Common myeloid progenitor, CD34-positive (primary cell): Measurements from ENCODE around the gene SH2D3A.

ENCODE experiments used
- CTCF ChIA-PET: fragments of 350-600 bp; sonication (Branson Sonifier 250); formaldehyde crosslinking; loops from one replicate; lab custom pipeline; 2021; ENCODE audit warnings: antibody characterized with exemption; lab: Charles Lee
- POLR2A ChIA-PET: fragments of 350-600 bp; sonication (Branson Sonifier 250); formaldehyde crosslinking; loops from one replicate; lab custom pipeline; 2021; ENCODE audit warnings: antibody characterized with exemption; lab: Charles Lee
- DNase-seq, 3 donors: peaks; one replicate each; pipeline versions ENCODE4 v3.0.0 to v3.0.0-alpha.2; 2013
- H3K27ac ChIP-seq, 2 experiments: 1 replicate in 1 of 2; 2 replicates in 1 of 2; pipeline ENCODE4 v1.7.0; 2013; ENCODE audit warnings: inconsistent platforms in 2 of 2, low read length in 2 of 2, mild to moderate bottlenecking in 2 of 2, low read depth in 1 of 2, moderate library complexity in 1 of 2; ENCODE audit not compliant: severe bottlenecking in 2 of 2, insufficient read depth in 1 of 2, poor library complexity in 1 of 2
- H3K27me3 ChIP-seq, 5 experiments: replicated peaks in 2 of 5; 1 replicate in 3 of 5; 2 replicates in 2 of 5; pipeline versions ENCODE4 v1.6.1 to v1.7.0; 2013; ENCODE audit warnings: low read length in 4 of 5, mild to moderate bottlenecking in 2 of 5, moderate library complexity in 2 of 5, inconsistent platforms in 1 of 5; ENCODE audit not compliant: insufficient read depth in 5 of 5, control insufficient read depth in 4 of 5
- H3K36me3 ChIP-seq, 4 experiments: 1 replicate in 2 of 4; 2 replicates in 2 of 4; pipeline versions ENCODE4 v1.6.1 to v1.7.0; 2013; ENCODE audit warnings: low read length in 3 of 4, control low read depth in 1 of 4, mild to moderate bottlenecking in 1 of 4; ENCODE audit not compliant: control insufficient read depth in 4 of 4, insufficient read depth in 4 of 4
- H3K4me1 ChIP-seq, 4 experiments: 1 replicate in 3 of 4; 2 replicates in 1 of 4; pipeline versions ENCODE4 v1.6.1 to v1.7.1; 2013; ENCODE audit warnings: low read length in 3 of 4, mild to moderate bottlenecking in 3 of 4, control low read depth in 1 of 4, inconsistent platforms in 1 of 4, moderate library complexity in 1 of 4; ENCODE audit not compliant: control insufficient read depth in 4 of 4, insufficient read depth in 4 of 4; ENCODE audit errors: control extremely low read depth in 1 of 4
- H3K4me3 ChIP-seq, 7 experiments: 1 replicate in 4 of 7; 2 replicates in 3 of 7; pipeline versions ENCODE4 v1.5.1 to v1.7.0; 2013; ENCODE audit warnings: mild to moderate bottlenecking in 7 of 7, low read length in 6 of 7, moderate library complexity in 6 of 7, inconsistent platforms in 2 of 7, low read depth in 2 of 7, control low read depth in 1 of 7; ENCODE audit not compliant: insufficient read depth in 4 of 7, control insufficient read depth in 1 of 7; ENCODE audit errors: extremely low read depth in 1 of 7
- H3K9me3 ChIP-seq, 5 experiments: 1 replicate in 4 of 5; 2 replicates in 1 of 5; pipeline versions ENCODE4 v1.6.1 to v1.7.1; 2013; ENCODE audit warnings: low read length in 4 of 5, mild to moderate bottlenecking in 2 of 5, inconsistent platforms in 1 of 5, low read depth in 1 of 5, moderate library complexity in 1 of 5; ENCODE audit not compliant: control insufficient read depth in 4 of 5, insufficient read depth in 2 of 5; ENCODE audit errors: control extremely low read depth in 1 of 5
- WGBS: methylation state at CpG from one replicate; pipeline ENCODE4 v1.1.5; 2013; ENCODE audit not compliant: insufficient coverage; 5-methylcytosine and 5-hydroxymethylcytosine counted together

The SH2D3A gene

DNA sequence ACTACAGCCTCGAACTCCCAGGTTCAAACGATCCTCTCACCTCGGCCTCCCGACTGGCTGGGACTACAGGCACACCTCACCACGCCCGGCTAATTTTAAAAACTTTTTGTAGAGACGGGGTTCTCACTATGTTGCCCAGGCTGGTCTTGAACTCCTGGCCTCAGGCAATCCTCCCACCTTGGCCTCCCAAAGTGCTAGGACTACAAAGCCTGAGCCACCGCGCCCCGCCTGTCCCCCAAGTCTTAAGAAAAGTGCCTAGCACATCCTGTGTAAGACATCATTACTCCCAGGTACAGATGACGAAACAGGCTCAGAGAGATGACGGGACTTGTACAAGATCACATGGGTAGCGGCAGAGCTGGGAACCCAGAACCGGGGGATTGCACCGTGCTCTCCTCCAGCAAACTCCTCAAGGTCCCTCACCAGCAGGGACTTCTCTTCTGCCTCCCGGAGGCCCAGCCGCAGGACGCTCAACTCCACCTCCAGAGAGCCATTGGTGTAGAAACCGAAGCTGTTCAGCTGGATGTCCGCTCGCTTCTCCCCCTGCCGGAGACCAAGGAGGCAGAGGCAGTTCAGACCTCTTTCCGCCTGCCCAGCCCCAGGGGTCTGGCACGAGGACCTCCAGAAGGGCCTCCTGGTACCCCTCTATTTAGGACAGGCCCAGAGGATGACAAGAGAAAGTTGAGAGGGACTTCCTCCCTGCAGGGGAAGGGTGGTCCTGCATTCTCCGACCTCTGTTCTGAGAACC is 30.9 kb downstream of the SH2D3A start:
- Histone ChIP-seq H3K27ac (peak overlapping the region; percentile 95 to 98), H3K9me3 (no peaks in the 10 kb centered on the region), H3K36me3 (peaks cover 2 to 27% (median 14%) of the 10 kb centered on the region in 4 experiments), H3K4me3 (peak overlapping the region; percentile 77 to 93 (median 79)), H3K4me1 (peaks cover 5 to 53% (median 48%) of the 10 kb centered on the region in 4 experiments), H3K27me3 (no peaks in the 10 kb centered on the region)
- ChIA-PET POLR2A (no interaction called here), CTCF (interaction anchor here (1.0 to 3.9 kb wide), 15 partner anchors 11 to 220 kb away, joined by 3 to 31 read pairs (median 5); partner anchors contain the start of gene VAV1)
- DNase-seq: peak; percentile 86 to 91 (median 89)
- WGBS: 27% methylated on average over 25 of the region's 25 CpGs

DNA sequence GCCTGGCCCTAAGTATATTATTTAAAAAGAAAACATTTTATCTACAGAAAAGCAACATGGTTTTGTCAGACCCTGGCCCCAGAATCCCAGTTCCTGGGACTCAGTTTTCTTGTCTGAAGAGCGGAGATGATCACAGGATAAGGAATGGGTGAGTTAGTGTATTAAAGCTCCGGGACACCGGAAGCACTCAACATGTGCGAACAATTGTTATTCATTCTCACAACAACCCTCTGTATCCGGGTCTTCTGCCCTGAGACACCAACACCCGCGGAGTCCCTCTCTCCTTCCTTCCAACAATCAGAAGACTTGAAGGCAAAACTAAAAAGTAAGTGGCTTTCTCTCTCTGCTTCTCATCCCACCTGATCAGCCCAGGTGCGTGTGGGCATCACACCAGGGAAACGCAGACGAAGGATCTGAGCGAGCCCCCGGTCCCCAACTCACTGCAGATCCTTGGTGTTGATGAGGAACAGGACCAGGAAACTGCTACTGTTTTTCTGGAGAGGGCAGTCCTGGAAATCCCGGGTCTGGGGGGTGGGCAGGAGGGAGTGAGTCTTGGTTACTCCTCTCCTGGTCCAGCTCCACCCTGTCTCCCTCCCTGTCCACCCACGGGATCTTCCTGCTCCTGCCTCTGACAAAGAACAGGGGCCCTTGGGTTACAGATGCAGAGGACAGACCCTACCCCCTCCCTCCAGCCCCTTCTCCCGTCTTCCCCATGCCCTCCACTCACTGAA is 31.9 kb downstream of the SH2D3A start:
- CTCF ChIA-PET: interaction anchor here (0.9 to 3.9 kb wide), 11 partner anchors 10 to 183 kb away, joined by 3 to 22 read pairs (median 4); partner anchors contain the start of gene VAV1

DNA sequence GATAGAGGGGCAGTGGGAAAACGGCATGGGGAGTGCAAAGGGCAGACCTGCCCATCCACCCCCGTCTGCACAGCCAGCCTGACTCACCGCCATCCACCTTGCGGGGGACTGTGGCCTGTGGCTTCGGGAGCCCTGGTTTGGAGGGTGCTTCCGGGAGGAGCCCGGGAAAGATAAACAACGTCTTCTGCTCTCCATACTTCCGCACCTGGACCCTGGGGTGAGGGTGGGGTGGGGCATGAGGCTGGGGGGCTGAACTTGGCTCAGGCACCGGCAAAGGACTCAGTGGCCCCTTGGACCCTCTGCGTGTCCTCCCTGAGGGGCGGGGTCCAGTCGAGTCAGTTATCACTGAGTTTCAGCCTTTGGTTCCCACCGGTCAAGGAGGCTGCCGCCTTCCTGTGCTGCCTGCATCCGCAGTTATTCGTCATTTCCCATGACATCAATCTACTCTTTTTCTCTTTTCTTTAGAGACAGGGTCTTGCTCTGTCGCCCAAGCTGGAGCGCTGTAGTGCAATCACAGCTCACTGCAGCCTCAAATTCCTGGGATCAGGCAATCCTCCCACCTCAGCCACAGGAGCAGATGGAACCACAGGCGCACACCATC is 33.0 kb downstream of the SH2D3A start:
- Histone ChIP-seq H3K4me1 (peaks cover 5 to 38% (median 30%) of the 10 kb centered on the region in 4 experiments), H3K27me3 (no peaks in the 10 kb centered on the region), H3K4me3 (no peak overlapping the region), H3K27ac (no peak overlapping the region), H3K9me3 (no peaks in the 10 kb centered on the region), H3K36me3 (peaks cover 2 to 31% (median 14%) of the 10 kb centered on the region in 4 experiments)
- 85% methylated on average over 14 of the region's 20 CpGs for WGBS
- CTCF ChIA-PET: interaction anchor here (0.9 to 1.0 kb wide), 2 partner anchors 88 to 101 kb away, joined by 3 read pairs; no protein-coding TSS in a partner anchor
- POLR2A ChIA-PET: no interaction called here
- no peak for DNase-seq

More for the DNA sequence above, 31.9 kb downstream of the SH2D3A start:
- Histone ChIP-seq H3K4me3 (peak overlapping the region in 2 of 7 experiments; percentile 77 to 93), H3K36me3 (peaks cover 2 to 31% (median 14%) of the 10 kb centered on the region in 4 experiments), H3K27me3 (no peaks in the 10 kb centered on the region), H3K9me3 (no peaks in the 10 kb centered on the region), H3K27ac (peak overlapping the region in 1 of 2 experiments; percentile 98), H3K4me1 (peaks cover 5 to 43% (median 38%) of the 10 kb centered on the region in 4 experiments)
- no peak for DNase-seq
- whole genome bisulfite sequencing: 90% methylated on average over 13 of the region's 15 CpGs
- POLR2A ChIA-PET: no interaction called here

DNA sequence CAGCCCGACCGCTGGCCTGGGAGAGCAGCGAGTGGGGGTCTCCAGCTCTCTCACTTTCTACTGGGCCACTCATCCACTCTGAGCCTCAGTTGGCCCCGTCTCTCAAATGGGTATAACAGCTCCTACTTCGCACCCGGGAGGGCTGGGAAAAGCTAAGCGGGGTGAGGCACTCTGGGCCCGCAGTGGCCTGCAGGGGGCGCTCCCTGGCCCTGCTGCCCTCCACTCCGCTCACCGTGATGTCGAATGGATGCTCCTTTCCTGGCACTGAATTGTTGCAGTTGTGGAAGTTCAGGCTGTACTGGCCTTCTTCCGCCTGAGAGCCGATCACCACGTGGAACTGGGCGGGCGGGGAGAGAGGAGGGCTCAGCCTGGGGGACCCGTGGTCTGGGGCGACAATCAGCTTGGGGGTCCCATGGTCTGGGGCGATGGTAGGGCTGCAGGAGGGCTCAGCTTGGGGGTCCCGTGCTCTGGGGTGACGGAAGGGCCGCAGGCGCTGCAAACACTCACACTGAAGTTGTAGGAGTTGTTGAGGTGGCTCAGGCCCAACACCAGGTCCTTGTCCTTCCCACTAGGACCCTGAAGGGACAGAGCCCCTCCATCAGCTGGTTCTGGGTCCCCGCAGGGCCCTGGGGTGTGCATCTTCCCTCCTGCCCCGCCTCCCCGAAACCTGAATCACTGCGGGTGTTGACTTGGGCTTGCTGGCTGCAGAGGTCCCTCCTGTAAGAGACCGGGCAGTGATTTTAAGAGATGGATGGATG is 33.7 kb downstream of the SH2D3A start:
- ChIA-PET CTCF (interaction anchor here (1.2 kb wide), 1 partner anchor 128 kb away, joined by 3 read pairs; no protein-coding TSS in a partner anchor), POLR2A (no interaction called here)
- Histone ChIP-seq H3K9me3 (no peaks in the 10 kb centered on the region), H3K27ac (no peak overlapping the region), H3K27me3 (no peaks in the 10 kb centered on the region), H3K36me3 (peaks cover 2 to 31% (median 14%) of the 10 kb centered on the region in 4 experiments), H3K4me3 (no peak overlapping the region), H3K4me1 (peaks cover 5 to 38% (median 28%) of the 10 kb centered on the region in 4 experiments)
- WGBS: 97% methylated on average over 24 of the region's 29 CpGs
- no peak for DNase-seq

DNA sequence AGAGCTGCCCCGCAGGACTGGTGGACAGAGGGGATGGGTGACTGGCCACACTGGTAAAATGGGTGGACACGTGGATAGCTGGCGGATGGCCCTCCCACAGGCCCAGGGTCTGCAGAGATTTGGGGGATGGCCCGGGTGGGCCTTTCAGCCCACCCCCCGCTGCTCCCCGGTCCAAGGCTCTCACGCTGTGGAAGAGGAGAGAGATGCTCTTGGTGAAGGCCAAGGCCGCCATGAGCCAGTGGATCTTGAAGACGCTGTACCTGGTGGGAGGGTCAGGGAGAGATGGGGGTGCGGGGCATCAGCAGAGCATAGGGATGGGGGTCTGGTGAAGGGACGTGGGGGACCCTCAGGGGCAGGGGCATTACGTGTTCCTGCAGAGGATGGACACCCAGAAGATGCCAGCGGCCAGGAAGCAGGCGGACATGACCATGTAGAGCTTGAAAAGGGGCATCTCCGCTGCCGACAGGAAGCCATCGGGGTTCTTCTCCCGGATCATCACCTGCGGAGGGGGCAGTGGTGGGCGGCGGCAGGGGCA is 34.4 kb downstream of the SH2D3A start:
- ChIA-PET POLR2A (no interaction called here), CTCF (interaction anchor here (1.2 kb wide), 1 partner anchor 129 kb away, joined by 3 read pairs; no protein-coding TSS in a partner anchor)
- Histone ChIP-seq H3K4me3 (no peak overlapping the region), H3K27ac (no peak overlapping the region), H3K9me3 (no peaks in the 10 kb centered on the region), H3K36me3 (peaks cover 2 to 31% (median 14%) of the 10 kb centered on the region in 4 experiments), H3K27me3 (no peaks in the 10 kb centered on the region), H3K4me1 (peaks cover 1 to 38% (median 27%) of the 10 kb centered on the region in 4 experiments)
- WGBS: 95% methylated on average over 21 of the region's 21 CpGs
- DNase-seq: no peak

DNA sequence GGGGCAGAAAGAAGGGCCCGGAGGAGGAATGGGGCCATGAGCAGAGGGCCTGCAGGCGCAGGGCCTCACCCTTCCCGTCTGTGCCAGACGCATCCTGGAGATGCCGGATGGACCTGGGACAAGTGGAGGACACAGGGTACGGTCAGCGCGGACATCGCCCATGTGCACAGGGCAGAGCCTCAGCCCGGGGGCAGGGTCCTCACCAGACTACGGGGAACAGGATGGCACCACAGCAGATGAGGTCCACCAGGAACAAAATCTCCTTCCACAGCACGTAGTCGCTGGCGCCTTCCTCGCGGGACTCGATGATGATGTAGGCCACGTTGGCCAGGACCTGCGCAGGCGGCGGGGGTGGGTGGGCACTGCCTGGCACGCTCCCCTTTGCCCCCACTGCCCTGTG is 35.4 kb downstream of the SH2D3A start:
- ChIA-PET CTCF (no interaction called here), POLR2A (no interaction called here)
- Histone ChIP-seq H3K4me3 (no peak overlapping the region), H3K27ac (no peak overlapping the region), H3K9me3 (no peaks in the 10 kb centered on the region), H3K4me1 (peaks cover 0 to 35% (median 25%) of the 10 kb centered on the region in 4 experiments), H3K36me3 (peaks cover 2 to 31% (median 14%) of the 10 kb centered on the region in 4 experiments), H3K27me3 (no peaks in the 10 kb centered on the region)
- no peak for DNase-seq
- 99% methylated on average over 22 of the region's 22 CpGs for WGBS
